HCEC 1CT (cell line): ENCODE measurements around the gene OR51A4.
"Not testable (repeated sequence)": the region's sequence is repeated elsewhere in the genome, so short reads cannot be mapped to it uniquely, and the experiment has no call there.

Experiments used
- DNase-seq: peaks from one replicate; pipeline ENCODE4 v3.0.0-alpha.2; 2017

OR51A4 gene, protein sequence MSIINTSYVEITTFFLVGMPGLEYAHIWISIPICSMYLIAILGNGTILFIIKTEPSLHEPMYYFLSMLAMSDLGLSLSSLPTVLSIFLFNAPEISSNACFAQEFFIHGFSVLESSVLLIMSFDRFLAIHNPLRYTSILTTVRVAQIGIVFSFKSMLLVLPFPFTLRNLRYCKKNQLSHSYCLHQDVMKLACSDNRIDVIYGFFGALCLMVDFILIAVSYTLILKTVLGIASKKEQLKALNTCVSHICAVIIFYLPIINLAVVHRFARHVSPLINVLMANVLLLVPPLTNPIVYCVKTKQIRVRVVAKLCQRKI

DNA sequence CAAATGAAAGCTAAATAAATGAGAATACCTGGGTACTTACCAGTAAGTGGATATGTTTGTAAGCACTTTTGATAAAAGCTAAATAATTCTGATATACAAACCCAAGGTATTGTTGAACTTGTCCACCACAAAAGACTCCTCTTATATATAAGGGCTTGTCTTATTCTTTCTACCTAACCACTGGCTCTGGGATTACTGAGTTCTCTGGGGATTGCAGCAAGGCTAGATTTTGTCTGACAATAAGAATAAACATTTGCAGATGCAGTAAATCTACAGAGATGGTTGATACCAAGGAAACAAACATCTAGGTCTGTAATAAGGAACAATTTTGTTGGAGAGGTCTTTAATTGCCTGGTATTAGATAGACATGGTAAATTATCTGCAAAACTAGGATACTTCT is at the start of gene OR51A4:
Gene OR51A4, minus strand, starts transcription at position 101 of the 400 bp plus-strand sequence. CDS start 505 bp downstream, outside the sequence.
- no peak for DNase-seq

DNA sequence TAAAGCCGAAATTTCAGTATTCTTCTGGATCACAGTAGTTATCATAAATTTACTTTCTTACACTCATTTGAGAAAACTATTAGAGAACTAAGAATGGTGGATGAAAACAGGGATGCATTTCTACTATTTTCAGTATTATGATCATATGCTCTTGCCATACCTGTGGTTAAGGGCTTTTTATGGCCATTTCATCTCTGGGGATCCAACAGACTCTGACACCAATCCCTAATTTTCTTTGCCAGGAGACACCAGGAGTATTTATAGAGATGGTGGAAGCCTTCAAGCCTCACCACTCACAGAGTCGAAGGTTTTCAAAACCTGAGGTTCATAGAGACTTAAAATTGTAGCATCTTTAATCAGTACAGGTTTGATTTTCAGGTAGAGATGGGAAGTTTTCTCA is 47.1 kb upstream of the OR51A4 start, which contains the start of gene OR51L1:
Gene OR51L1, plus strand, starts transcription at position 301 of the 400 bp plus-strand sequence. CDS start 4,132 bp downstream, outside the sequence.
- no peak for DNase-seq

DNA sequence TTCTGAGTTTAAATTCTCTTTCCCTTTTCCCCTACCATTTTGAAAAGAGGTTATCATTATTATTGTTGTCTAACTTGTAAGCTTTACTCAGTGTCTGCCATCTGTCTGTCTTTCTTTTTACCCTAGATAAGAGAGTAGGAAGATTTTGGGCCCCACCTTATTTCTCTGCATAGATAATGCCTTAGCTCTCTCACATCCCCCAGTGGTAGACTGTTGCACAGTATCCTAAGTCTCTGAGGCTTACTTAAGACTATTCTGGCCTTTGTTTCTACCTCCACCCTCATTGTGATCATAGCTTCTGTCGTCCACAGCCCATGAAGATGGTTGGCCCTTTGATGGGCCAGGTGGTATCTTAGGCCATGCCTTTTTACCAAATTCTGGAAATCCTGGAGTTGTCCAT is 43.7 kb upstream of the OR51A4 start:
- DNase-seq: peak; percentile 7

DNA sequence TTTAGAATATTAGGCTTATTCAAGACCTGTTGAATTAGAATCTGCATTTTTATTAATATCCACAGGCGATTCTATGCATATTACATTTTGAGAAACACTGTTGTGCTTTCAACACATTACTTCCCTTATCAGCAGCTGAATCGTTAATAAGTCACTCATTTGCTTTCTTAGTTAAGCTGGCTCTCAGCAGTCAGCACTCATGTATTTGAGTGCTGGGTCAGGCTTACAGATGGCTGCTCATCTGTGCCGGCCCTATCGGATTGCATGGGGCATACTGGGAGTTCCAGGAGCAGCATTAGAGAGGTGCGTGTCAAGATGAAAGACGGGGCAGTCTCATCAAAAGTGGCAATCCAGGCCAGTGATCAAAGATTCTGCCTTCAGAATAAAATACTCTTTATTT is 36.4 kb upstream of the OR51A4 start:
- no peak for DNase-seq

DNA sequence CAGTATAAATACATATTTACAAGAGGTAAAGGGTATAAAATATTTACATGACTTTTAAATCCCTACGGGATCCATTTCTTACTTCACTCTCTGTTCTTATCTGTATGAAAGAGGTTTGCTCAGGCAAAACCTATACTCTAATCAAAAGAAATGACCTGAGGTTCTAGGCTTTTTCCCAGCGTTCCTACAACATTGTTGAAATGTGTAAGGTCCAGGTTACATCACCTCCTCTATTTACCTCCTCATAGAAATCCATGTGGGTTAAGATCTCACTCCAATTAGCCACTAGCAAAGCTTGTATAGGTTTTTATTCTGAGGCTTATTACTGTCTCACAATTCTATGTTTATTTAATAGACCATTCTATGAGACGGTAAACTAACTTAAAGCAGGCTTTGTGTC is 35.3 kb upstream of the OR51A4 start:
- no peak for DNase-seq

DNA sequence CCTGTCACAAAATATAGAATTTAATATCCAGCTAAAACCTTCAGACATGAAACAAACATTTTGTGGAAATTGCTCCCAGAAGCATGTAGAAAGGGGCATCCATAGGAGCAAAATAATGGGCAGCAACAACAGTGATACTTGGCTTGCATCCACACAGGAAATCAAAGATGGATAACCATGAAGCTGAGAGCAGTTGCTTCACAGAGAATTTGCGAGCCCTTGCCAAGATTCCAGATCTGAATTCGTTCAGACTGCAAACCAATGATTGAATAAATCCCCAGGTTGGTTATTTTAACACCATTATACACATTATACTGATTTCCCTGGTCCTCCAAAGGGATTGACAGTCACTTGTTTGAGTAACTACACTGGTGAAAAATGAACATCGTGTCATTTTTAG is 31.6 kb upstream of the OR51A4 start:
- DNase-seq: no peak

DNA sequence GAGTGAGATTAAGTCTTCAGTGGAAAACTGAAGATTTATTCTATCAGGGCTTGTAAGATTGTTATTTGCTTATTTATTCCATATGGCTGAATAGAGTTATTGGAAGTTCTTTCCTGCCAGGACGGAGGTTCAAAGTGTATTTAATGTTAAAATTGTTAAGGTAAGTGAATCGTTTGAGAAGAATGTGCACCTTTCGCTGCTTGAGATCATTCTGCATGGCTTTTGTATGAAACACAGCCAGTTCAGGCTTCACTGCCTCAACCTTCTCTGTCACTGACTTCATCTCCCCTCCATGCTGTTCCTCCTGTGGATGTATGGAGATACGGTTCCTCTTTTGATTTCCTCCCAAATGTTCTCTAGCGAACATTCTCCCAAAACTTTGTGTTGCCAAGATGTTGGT is 28.0 kb upstream of the OR51A4 start:
- DNase-seq: no peak

DNA sequence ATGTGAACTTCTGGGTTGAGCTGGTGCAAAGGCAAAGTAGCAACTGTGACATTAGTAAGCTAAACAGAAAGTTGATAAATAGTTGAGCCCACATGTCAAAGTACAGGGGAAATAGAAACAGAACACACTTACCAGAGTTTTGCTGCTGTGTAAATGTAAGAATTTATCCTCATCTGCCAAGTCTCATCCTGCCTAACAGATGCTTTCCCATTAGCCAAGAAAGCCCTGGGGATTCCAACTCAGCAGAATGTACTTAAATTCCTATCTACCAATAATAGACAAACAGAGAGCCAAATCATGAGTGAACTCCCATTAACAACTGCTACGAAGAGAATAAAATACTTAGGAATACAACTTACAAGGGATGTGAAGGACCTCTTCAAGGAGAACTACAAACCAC is 15.4 kb upstream of the OR51A4 start:
- no peak for DNase-seq

DNA sequence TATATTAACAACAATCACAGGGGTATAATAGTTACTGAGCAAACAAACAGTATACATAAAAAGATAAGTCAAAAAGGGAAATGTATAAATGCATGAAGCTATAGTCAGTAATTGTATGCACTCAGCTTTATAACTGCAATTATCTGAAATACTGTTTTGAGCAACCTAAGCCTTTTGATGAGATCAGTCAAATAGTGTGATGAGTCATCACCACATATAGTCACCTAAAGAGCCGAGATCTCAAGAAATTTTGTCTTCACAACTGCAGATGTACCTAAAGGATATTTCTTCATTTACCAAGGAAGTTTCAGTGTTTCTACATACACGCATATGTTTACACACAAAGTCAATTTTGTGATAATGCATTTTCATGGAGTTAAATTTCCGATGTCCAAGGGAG is 13.5 kb upstream of the OR51A4 start:
- no peak for DNase-seq

DNA sequence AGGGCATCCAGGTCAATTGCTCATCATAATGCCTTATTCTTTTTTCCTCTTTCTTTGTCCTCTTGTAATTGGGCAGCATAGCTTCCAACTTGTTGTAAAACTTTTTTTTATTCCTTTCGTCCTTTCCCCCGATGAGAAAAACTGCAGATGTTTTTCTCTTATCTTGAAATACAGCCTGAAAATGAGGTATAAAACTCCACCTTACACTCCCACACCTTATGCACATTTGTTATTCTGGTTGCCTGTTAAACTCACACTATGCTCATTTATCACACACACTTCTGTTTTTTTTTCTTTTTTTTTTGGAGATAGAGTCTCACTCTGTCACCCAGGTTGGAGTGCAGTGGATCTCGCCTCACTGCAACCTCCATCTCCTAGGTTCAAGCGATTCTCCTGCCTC is 10.0 kb upstream of the OR51A4 start:
- DNase-seq: no peak

DNA sequence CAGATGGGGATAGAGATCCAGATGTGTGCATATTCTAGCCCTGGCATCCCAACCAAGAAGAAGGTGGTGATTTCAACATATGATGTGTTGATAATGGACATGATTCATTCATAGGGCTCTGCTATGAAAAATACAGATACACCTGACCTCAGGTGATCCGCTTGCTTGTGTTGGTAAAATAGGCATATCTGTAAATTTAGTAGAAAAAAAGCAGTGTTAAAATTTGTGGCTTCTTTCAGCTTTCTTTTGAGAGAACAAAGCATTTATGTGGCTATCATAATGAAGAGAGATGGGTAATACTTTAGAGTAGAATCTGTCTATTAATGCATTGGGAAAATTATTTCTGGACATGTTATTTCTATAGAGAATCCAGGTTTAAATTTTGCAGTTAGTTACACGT is 8.2 kb upstream of the OR51A4 start, which contains the start of gene OR51A2:
Gene OR51A2, minus strand, starts transcription at position 101 of the 400 bp plus-strand sequence. Its CDS starts 0 bp downstream, at position 101.
- DNase-seq: not testable (repeated sequence)

DNA sequence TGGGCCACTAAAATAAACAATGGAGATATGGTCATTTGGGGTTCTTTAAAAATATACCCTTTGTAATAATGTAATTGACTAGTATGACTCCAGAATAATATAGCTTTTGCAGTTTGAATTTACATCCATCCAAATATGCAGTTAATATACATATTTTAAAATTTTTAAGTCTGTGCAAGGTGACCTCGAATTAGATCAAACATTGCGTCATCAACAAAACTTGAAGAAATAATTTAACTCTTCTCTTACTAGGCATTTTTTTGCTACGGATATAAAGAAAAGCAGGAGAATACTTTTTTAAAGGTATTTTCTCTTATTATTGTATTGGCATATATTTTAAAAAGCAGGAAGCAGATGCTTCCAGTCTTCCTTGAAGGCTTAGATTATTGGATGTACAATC is 10.7 kb downstream of the OR51A4 start:
- DNase-seq: no peak

DNA sequence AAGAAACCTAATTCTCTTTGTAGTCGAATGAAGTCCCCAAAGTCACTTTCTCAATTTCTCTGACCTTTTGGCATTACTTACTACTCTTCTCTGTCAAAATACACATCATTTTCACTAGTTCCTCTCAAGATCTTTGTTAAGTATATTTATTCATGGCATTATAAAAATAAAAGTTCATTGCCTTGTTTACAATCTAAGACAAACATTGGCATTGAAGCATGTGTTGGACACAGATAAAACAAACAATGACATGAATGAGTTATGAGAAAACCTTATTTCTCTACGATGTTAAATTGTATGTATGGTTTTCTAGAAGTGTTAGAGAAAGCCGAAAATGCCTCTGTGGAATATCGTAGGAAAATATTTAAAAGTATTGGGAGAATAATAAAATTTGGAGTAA is 14.7 kb downstream of the OR51A4 start:
- DNase-seq: no peak

DNA sequence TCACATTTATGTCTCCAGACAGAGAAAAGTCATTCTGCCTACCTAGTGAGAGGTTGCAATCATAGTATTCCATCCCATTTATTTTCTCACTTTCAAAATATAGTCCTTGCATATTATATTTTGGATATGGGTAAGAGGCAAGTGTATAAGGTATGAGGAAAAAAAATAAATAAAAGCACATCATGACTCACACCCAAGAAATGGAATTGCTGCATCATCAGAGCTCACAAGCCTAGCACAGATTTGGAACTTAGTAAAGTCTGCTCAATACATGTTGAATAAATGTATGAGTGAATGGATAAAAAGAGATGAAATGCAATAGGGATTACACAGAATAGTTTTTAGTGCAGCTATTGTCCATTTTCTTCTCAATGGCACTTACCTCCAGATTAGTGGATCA is 20.8 kb downstream of the OR51A4 start:
- DNase-seq: peak; percentile 2

DNA sequence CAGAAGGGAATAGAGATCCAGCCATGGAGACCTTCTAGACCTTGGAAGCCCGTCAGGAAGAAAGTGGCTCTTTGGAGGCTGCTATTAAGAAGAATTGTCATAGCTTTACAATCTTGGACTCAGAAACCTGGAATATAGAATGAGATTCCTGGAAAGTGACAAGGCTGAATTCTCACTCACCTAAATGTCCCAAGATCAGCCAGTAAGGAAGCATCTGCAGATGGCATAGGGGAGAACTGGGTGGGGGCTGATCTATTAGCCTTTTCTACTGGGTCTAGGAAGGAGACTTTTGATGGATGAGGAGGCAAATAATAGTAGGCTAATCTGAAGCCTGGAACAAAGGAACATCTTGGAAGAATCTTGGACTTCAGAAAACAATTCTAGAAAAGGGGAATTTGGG is 23.2 kb downstream of the OR51A4 start, which contains the start of gene OR51G1:
Gene OR51G1, minus strand, starts transcription at position 101 of the 400 bp plus-strand sequence. Its CDS starts 0 bp downstream, at position 101.
- DNase-seq: no peak

DNA sequence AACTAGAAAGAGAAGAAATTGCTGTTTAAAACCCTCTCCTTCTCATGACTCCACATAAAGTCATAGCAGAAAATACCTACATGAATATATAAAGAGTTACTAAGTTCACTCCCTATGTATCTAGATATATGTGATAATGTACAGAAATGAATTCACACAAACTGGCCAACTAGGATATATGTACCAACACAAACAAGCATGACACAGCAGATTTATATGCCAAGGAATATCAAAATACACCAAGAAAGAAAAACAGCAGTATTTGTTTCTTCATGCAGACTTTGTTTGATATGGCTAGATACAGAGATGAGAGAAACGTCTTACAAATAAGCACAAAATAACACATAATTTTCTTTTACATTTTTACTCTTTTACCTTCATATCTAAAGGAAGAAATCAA is 25.1 kb downstream of the OR51A4 start:
- DNase-seq: no peak

DNA sequence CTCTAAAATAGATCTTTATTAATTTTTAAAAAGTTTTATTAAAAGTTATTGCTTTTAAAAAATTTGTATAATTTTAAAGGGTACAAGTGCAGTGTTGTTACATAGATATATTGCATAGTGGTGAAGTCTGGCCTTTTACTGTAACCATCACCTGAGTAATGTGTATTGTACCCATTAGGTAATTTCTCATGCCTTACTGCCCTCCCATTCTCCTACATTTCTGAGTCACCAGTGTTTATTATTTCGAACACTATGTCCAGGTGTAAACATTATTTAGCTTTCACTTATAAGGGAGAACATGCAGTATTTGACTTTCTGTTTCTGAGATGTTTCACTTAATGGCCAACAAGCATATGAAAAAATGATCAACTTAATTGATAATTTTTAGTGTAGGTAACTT is 25.6 kb downstream of the OR51A4 start:
- DNase-seq: no peak

DNA sequence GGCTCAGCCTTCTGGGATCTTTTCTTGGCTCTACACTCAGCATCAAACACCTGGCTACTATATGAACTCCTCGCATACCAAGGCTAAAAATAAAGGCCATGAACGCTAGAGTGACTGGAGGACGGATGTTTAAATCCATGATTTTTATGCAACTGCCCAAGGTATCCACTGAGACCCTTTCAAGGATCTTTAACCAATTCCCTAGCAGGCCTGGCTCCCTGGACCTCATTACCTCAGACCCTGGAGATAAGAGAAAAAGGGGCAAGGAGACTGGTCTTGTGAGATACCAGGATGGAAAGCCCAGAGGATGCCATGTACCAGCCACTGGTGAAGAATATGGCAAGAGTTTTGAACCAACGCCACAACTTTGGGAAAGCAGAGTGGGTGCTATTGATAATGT is 28.2 kb downstream of the OR51A4 start, which contains the start of gene OR51G2:
Gene OR51G2, minus strand, starts transcription at position 101 of the 400 bp plus-strand sequence. CDS start 3,687 bp downstream, outside the sequence.
- DNase-seq: no peak

DNA sequence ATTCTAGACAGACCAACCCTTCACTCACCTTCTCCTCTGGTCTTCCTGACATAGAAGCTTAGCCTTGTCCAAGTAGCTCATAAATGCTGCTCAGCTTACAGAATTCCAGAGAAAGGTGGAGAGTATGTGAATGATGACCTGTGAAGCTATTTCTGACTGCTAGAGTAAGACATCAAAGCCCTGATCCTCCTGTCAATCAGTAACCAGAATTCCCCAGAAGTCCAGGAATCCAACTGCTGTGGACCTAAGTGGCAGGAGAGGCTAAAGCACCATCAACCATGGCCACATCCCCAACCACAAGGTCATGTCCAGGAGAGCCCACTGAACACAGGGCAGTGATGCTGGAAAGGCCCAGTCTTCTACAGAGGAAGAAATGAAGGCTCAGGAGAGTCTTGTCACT is 30.8 kb downstream of the OR51A4 start:
- no peak for DNase-seq

DNA sequence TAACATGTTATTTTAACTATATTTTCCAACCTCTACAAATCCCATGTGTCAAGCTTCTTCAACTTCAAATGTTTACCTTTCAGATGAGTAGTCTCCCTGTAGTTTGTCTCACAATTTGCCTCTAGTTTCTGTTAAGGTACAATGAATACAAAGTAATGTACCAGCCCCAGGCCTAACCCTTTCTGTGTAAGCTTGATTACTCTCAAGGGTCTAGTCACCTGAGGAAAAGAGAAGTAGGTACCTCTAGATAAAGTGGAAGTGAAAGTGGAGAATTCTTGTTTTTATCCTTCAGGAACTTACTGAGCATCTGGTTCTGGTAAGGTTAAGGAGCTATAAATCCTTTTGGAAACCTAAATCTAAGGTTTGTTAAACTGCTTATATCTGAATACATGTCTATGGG is 43.9 kb downstream of the OR51A4 start, which contains the start of gene OR51A7:
Gene OR51A7, plus strand, starts transcription at position 300 of the 400 bp plus-strand sequence. CDS start 3,587 bp downstream, outside the sequence.
- no peak for DNase-seq
